WERI-Rb-1 (cell line): ENCODE results near the gene KRTAP22-1.

Experiments used
- DNase-seq: peaks from one replicate; pipeline ENCODE4 v3.0.0-alpha.2; 2020
- H3K27ac ChIP-seq: fragments of 250-450 bp; sonication (Bioruptor Pico); 2 replicates; pipeline ENCODE4 v1.5.1; 2020; ENCODE audit warnings: mild to moderate bottlenecking, moderate library complexity
- H3K27me3 ChIP-seq: fragments of 250-450 bp; sonication (Bioruptor Pico); 2 replicates; pipeline ENCODE4 v1.5.1; 2021; ENCODE audit warnings: mild to moderate bottlenecking, low read depth, moderate library complexity; ENCODE audit not compliant: insufficient read depth, severe bottlenecking
- H3K36me3 ChIP-seq: fragments of 250-450 bp; sonication (Bioruptor Pico); 2 replicates; pipeline ENCODE4 v1.5.1; 2020; ENCODE audit warnings: mild to moderate bottlenecking, moderate library complexity
- H3K4me3 ChIP-seq: 2 replicates; pipeline ENCODE4 v1.5.1; 2011; ENCODE audit warnings: low read depth, mild to moderate bottlenecking, control low read depth, low read length
- H3K9me3 ChIP-seq: fragments of 250-450 bp; sonication (Bioruptor Pico); 2 replicates; pipeline ENCODE4 v1.5.1; 2021; ENCODE audit warnings: mild to moderate bottlenecking, moderate library complexity; ENCODE audit not compliant: severe bottlenecking
- CTCF ChIP-seq: IDR thresholded peaks from 2 replicates; pipeline ENCODE4 v1.5.1; 2011; ENCODE audit warnings: low read depth, mild to moderate bottlenecking, control low read depth, inconsistent platforms, low read length

KRTAP22-1 gene

GRCh38 chr21:30590297-30590696 is 10.6 kb upstream of the KRTAP22-1 start, which contains the start of gene KRTAP22-2:
KRTAP22-2 (minus strand) TSS chr21:30590397.
- no peak for TF ChIP-seq CTCF
- Histone ChIP-seq H3K9me3 (no peaks in the 10 kb centered on the region), H3K27me3 (peaks cover 49% of the 10 kb centered on the region), H3K4me3 (no peak within 1 kb of the TSS), H3K27ac (no peak within 1 kb of the TSS), H3K36me3 (no peaks in the 10 kb centered on the region)
- DNase-seq = no peak

- Histone ChIP-seq H3K27me3 (peaks cover 52% of the 10 kb centered on the region), H3K9me3 (no peaks in the 10 kb centered on the region), H3K4me3 (no peak within 1 kb of the TSS), H3K27ac (no peak within 1 kb of the TSS), H3K36me3 (no peaks in the 10 kb centered on the region)
- TF ChIP-seq CTCF = no peak
- DNase-seq = no peak
Measured at GRCh38 chr21:30592140-30592539, 8.7 kb upstream of the KRTAP22-1 start, which contains the start of gene KRTAP6-3. KRTAP6-3 (plus strand) TSS chr21:30592440; CDS start chr21:30592446, 6 bp downstream.

- Histone ChIP-seq H3K27ac (no peak within 1 kb of the TSS), H3K9me3 (no peaks in the 10 kb centered on the region), H3K4me3 (no peak within 1 kb of the TSS), H3K27me3 (peaks cover 72% of the 10 kb centered on the region), H3K36me3 (no peaks in the 10 kb centered on the region)
- no peak for TF ChIP-seq CTCF
- no peak for DNase-seq
Measured at GRCh38 chr21:30598802-30599201, 2.1 kb upstream of the KRTAP22-1 start, which contains the start of gene KRTAP6-2. KRTAP6-2 (minus strand) TSS chr21:30598902; CDS start chr21:30598874, 28 bp downstream.

- Histone ChIP-seq H3K27ac (no peak overlapping the region), H3K4me3 (no peak overlapping the region), H3K27me3 (peaks cover 50% of the 10 kb centered on the region), H3K36me3 (no peaks in the 10 kb centered on the region), H3K9me3 (no peaks in the 10 kb centered on the region)
- no peak for DNase-seq
- no peak for TF ChIP-seq CTCF
Measured at GRCh38 chr21:30605968-30606367, 5.1 kb downstream of the KRTAP22-1 start.

GRCh38 chr21:30612132-30612531 is 11.2 kb downstream of the KRTAP22-1 start:
- TF ChIP-seq CTCF = no peak
- Histone ChIP-seq H3K27me3 (peaks cover 49% of the 10 kb centered on the region), H3K27ac (no peak overlapping the region), H3K36me3 (no peaks in the 10 kb centered on the region), H3K4me3 (no peak overlapping the region), H3K9me3 (no peaks in the 10 kb centered on the region)
- DNase-seq = no peak

GRCh38 chr21:30613836-30614235 is 12.9 kb downstream of the KRTAP22-1 start, which contains the start of gene KRTAP6-1:
KRTAP6-1 (minus strand) TSS chr21:30613930; CDS start chr21:30613904, 26 bp downstream.
- no peak within 1 kb of the TSS for H3K4me3 ChIP-seq
- H3K27me3 ChIP-seq = peaks cover 51% of the 10 kb centered on the region
- H3K36me3 ChIP-seq = no peaks in the 10 kb centered on the region
- no peak for DNase-seq
- H3K27ac ChIP-seq = no peak within 1 kb of the TSS
- TF ChIP-seq CTCF = no peak
- H3K9me3 ChIP-seq = no peaks in the 10 kb centered on the region
